Gastrocnemius medialis (tissue), 4 donors: ENCODE measurements around the gene GFOD1. TPM values are rescaled to one million over a fixed set of nuclear protein-coding genes. Genes with fewer than 3 reads are reported as not detected.

Experiments used
- ATAC-seq, 2 donors: fragments of 150-250 bp; one replicate each; pipeline ENCODE4 v1.9.1; 2016
- DNase-seq, 2 donors: peaks; one replicate each; pipeline ENCODE4 v3.0.0-alpha.2; 2019
- H3K27ac ChIP-seq, 4 donors: fragments of 200-600 bp; sonication (generic); 1 replicate in 1 of 4; 2 replicates in 3 of 4; pipeline ENCODE4 v1.5.1; 2016 to 2018; ENCODE audit warnings: mild to moderate bottlenecking in 2 of 4, moderate library complexity in 1 of 4
- H3K27me3 ChIP-seq, 3 donors: fragments of 200-600 bp; sonication (generic) in 2 of 3; 1 replicate in 1 of 3; 2 replicates in 2 of 3; pipeline versions ENCODE4 v1.5.1 to v1.6.0; 2016 to 2019; ENCODE audit warnings: mild to moderate bottlenecking in 1 of 3, moderate library complexity in 1 of 3
- H3K36me3 ChIP-seq, 2 donors: fragments of 200-600 bp; sonication (generic) in 1 of 2; one replicate each; pipeline ENCODE4 v1.5.1; 2017 to 2018
- H3K4me1 ChIP-seq, 2 donors: fragments of 200-600 bp; sonication (generic) in 1 of 2; one replicate each; pipeline ENCODE4 v1.5.1; 2016 to 2017; ENCODE audit warnings: mild to moderate bottlenecking in 2 of 2
- H3K4me3 ChIP-seq, 4 donors: fragments of 200-600 bp; sonication (generic) in 3 of 4; 1 replicate in 1 of 4; 2 replicates in 3 of 4; pipeline ENCODE4 v1.5.1; 2016 to 2019; ENCODE audit warnings: mild to moderate bottlenecking in 2 of 4
- H3K9me3 ChIP-seq, 3 donors: fragments of 200-600 bp; sonication (generic) in 2 of 3; 1 replicate in 1 of 3; 2 replicates in 2 of 3; pipeline ENCODE4 v1.5.1; 2016 to 2019
- POLR2A ChIP-seq, 2 donors: fragments of 450-650 bp; IDR thresholded peaks; one replicate each; pipeline ENCODE4 v1.6.1; 2017; ENCODE audit warnings: antibody characterized with exemption in 2 of 2, mild to moderate bottlenecking in 2 of 2, moderate library complexity in 2 of 2
- in situ Hi-C, 4 donors: fragments of 200-750 bp; cut with MboI; loops; one replicate each; pipeline versions ENCODE4 v1.15.0 to v1.8.0; 2017; ENCODE audit warnings: low sequenced_read_pairs in 4 of 4
- intact Hi-C: fragments of 100-400 bp; cut with DNase I; formaldehyde crosslinking; loops from one replicate; pipeline ENCODE4 v1.15.1; 2023; ENCODE audit warnings: low total_unique reads
- total RNA-seq, 4 donors: library from RNA; depleted of rRNA; stranded (reverse); fragments of >200 nt; gene quantifications; one replicate each; pipeline versions ENCODE4 v1.1.0 to v1.2.3, GENCODE V29; 2016
- TF ChIP-seq, protein P1 (sequence below), 5 experiments: fragments of 450-650 bp in 3 of 5; fragments of 200-600 bp in 2 of 5; sonication (generic) in 2 of 5; IDR thresholded peaks in 4 of 5; conservative IDR thresholded peaks in 1 of 5; 1 replicate in 4 of 5; 2 replicates in 1 of 5; pipeline ENCODE4 v1.5.1; 2016 to 2019; ENCODE audit warnings: antibody characterized with exemption in 5 of 5, mild to moderate bottlenecking in 3 of 5, moderate library complexity in 3 of 5

Gene GFOD1
- total RNA-seq, 4 donors from 2014 or later, result 9.0 to 31.8 (median 16.9) TPM

DNA sequence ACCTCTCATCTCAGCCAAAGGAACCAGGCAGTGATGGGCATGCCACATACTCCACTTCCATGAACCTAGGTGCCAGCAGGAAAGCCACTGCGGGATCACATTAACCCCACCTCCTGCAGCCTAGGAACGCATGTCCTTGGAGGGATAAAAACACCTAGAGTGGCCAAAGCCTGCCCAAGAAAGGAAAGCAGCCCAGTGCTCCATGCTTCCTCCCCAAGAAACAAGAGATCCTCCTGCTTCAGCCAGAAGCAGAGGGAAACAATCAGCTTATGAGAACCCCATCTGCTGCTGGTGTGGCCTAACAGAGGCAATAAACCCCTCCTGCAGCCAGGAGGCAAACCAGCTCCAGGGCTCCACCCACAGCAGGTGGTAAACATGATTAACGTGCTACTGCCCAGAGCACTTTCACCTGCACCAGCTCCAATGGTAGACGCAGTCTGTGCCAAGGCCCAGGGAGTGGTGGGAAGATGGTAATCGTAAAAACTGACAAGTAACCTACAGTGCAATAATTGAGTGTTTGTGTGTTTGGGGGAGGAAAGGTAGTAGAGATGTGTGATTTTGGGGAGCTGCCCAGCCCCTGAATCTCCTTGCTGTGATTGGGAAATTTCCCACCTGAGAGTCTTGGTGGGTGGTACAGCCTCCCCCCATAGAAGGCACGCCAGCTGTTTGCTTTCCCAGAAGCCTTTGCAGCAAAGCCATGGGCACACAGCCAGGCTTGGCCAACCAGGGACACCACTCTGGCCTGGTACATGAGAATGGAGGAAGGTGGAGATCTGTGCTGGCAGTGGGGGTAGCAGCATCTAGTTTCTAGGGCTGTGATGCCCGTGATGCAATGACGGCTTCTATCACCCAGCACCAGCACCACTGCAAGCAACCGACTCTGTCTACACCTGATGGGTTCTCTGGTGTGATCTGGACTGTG, 108.5 kb downstream of the GFOD1 start:
- TF ChIP-seq, protein P1, sequence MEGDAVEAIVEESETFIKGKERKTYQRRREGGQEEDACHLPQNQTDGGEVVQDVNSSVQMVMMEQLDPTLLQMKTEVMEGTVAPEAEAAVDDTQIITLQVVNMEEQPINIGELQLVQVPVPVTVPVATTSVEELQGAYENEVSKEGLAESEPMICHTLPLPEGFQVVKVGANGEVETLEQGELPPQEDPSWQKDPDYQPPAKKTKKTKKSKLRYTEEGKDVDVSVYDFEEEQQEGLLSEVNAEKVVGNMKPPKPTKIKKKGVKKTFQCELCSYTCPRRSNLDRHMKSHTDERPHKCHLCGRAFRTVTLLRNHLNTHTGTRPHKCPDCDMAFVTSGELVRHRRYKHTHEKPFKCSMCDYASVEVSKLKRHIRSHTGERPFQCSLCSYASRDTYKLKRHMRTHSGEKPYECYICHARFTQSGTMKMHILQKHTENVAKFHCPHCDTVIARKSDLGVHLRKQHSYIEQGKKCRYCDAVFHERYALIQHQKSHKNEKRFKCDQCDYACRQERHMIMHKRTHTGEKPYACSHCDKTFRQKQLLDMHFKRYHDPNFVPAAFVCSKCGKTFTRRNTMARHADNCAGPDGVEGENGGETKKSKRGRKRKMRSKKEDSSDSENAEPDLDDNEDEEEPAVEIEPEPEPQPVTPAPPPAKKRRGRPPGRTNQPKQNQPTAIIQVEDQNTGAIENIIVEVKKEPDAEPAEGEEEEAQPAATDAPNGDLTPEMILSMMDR (IDR thresholded peaks at IDR 0.05 in 4 of 5, conservative IDR thresholded peaks at IDR 0.05 in 1 of 5), result no peak
- TF ChIP-seq POLR2A (IDR thresholded peaks at IDR 0.05), result no peak
- ATAC-seq (no peak), DNase-seq (no peak)
- in situ Hi-C loops (no loop called here), intact Hi-C loops (no loop called here)
- no peaks in the 10 kb centered on the region for H3K27me3 ChIP-seq
- peaks cover 0 to 13% of the 10 kb centered on the region in 2 donors for H3K36me3 ChIP-seq
- no peaks in the 10 kb centered on the region for H3K9me3 ChIP-seq
- H3K27ac ChIP-seq, result no peak overlapping the region
- H3K4me1 ChIP-seq, result peaks cover 17 to 29% of the 10 kb centered on the region in 2 donors
- H3K4me3 ChIP-seq, result no peak overlapping the region

DNA sequence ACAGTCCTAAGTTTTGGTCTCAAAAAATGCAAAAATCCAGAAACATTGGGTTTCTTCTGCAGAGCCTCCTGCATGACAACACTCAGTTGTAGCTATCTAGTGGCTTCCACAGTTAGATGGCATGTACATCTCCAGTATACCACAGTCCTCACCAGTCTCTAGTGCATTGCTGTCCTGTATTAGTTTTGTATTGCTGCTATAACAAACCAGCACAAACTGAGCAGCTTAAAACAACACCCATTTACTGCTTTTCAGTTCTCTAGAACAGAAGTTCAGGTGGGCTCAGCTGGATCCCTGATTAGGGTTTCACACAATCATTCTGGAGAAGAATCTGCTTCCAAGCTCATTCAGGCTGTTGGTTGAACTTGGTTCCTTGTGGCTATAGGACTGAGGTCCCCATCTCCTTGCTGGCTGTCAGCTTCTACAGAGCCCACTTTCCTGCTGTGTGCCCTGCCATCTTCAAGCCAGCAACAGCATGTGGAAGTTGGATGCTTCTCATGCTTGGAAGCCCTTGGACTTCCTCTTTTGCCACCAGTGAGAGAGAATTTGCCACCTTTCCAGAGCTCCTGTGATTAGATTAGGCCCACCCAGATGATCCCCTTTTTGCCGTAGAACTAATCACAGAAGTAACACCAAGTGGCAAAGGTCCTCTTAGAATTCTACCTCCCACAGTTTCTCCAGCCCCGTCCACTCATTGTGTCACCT, 110.2 kb downstream of the GFOD1 start:
- intact Hi-C loops (no loop called here), in situ Hi-C loops (no loop called here)
- Histone ChIP-seq H3K9me3 (no peaks in the 10 kb centered on the region), H3K4me3 (no peak overlapping the region), H3K27ac (no peak overlapping the region), H3K27me3 (no peaks in the 10 kb centered on the region), H3K4me1 (peaks cover 9 to 25% of the 10 kb centered on the region in 2 donors), H3K36me3 (peaks cover 0 to 13% of the 10 kb centered on the region in 2 donors)
- ATAC-seq (no peak), DNase-seq (no peak)
- TF ChIP-seq, protein P1 (IDR thresholded peaks at IDR 0.05 in 4 of 5, conservative IDR thresholded peaks at IDR 0.05 in 1 of 5), result no peak
- no peak for TF ChIP-seq POLR2A (IDR thresholded peaks at IDR 0.05)

DNA sequence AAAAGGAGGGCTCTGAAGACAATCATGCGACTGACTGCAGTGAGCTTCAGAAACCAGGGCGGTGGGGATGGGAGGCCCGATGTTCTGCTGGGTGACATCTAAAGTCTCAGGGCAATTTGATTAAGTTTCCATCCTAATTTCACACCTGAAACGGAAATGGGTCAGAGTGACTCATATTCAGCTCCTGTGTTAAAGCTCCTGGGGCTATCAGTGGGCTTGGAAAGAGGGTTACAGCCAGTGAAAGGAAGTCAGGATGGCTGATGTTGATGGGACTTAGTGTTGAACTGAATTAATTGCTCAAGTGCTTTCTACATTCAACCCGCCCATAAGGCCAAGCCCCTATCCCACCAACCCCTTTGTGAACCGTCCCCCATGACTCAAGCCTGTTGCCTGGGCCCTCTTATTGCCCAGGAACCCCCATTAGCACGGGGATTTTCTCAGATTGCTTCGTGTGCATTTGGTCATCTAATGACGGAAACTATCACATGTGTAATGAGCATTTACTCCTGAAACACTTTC, 112.0 kb downstream of the GFOD1 start:
- in situ Hi-C loops (no loop called here), intact Hi-C loops (no loop called here)
- H3K27me3 ChIP-seq, result no peaks in the 10 kb centered on the region
- H3K36me3 ChIP-seq, result peaks cover 0 to 13% of the 10 kb centered on the region in 2 donors
- no peaks in the 10 kb centered on the region for H3K9me3 ChIP-seq
- ATAC-seq (no peak), DNase-seq (no peak)
- no peak for TF ChIP-seq POLR2A (IDR thresholded peaks at IDR 0.05)
- TF ChIP-seq, protein P1 (IDR thresholded peaks at IDR 0.05 in 4 of 5, conservative IDR thresholded peaks at IDR 0.05 in 1 of 5), result no peak
- peaks cover 16 to 18% of the 10 kb centered on the region in 2 donors for H3K4me1 ChIP-seq
- H3K4me3 ChIP-seq, result no peak overlapping the region
- H3K27ac ChIP-seq, result no peak overlapping the region

DNA sequence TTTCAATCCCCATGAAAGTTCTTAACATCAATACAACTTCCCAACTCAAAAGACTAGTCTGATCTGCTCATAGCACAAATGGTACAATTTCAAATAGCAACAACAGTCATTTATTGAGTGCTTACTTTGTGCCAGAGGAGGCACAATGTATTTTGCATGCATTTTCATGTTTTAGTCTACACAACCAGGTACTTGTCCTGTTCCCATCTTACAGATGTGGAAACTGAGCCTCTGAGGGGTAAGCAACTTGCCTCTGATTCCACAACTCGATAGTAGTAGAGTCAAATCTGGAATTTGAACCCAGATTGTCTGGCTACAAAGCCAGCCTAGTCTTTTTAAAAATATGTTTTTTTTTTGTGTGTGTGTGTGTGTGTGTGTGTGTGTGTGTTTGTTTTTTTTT, 113.5 kb downstream of the GFOD1 start:
- no peaks in the 10 kb centered on the region for H3K9me3 ChIP-seq
- no peak overlapping the region for H3K4me3 ChIP-seq
- peaks cover 17% of the 10 kb centered on the region in 2 donors for H3K4me1 ChIP-seq
- in situ Hi-C loops (no loop called here), intact Hi-C loops (no loop called here)
- no peak overlapping the region for H3K27ac ChIP-seq
- DNase-seq, result no peak
- peaks cover 0 to 13% of the 10 kb centered on the region in 2 donors for H3K36me3 ChIP-seq
- no peak for ATAC-seq
- TF ChIP-seq POLR2A (IDR thresholded peaks at IDR 0.05), result no peak
- TF ChIP-seq, protein P1 (IDR thresholded peaks at IDR 0.05 in 4 of 5, conservative IDR thresholded peaks at IDR 0.05 in 1 of 5), result no peak
- H3K27me3 ChIP-seq, result no peaks in the 10 kb centered on the region
